Activated naive CD8-positive, alpha-beta T cell treated with anti-CD3 and anti-CD28 coated beads, Interleukin-2, amount 50 U/mL, for 24 hours (primary cell): ENCODE data around the gene TIMP1.

Experiments
- ATAC-seq: fragments of 150-1000 bp; cut with Tn5 transposase; one replicate; pipeline ENCODE4 v1.10.0; 2021
- DNase-seq: peaks from one replicate; pipeline ENCODE4 v3.0.0; 2021
- H3K27ac Mint-ChIP-seq: one replicate; pipeline ENCODE4 v1.8.0; 2021; ENCODE audit warnings: mild to moderate bottlenecking, mixed read lengths
- H3K27me3 Mint-ChIP-seq: one replicate; pipeline ENCODE4 v1.8.0; 2021; ENCODE audit warnings: mixed read lengths
- H3K36me3 Mint-ChIP-seq: one replicate; pipeline ENCODE4 v1.8.0; 2021; ENCODE audit warnings: low read depth, mixed read lengths
- H3K4me1 Mint-ChIP-seq: one replicate; pipeline ENCODE4 v1.8.0; 2021; ENCODE audit warnings: mixed read lengths
- H3K4me3 Mint-ChIP-seq: one replicate; pipeline ENCODE4 v1.8.0; 2021; ENCODE audit warnings: mild to moderate bottlenecking, moderate library complexity, mixed read lengths
- H3K9me3 Mint-ChIP-seq: one replicate; pipeline ENCODE4 v1.8.0; 2021; ENCODE audit warnings: mixed read lengths

TIMP1 gene

GRCh38 chrX:47566841-47567240, 15.4 kb upstream of the TIMP1 start:
- Mint-ChIP-seq H3K4me1 (peaks cover 30% of the 10 kb centered on the region), H3K27ac (no peak overlapping the region), H3K9me3 (no peaks in the 10 kb centered on the region), H3K27me3 (no peaks in the 10 kb centered on the region), H3K4me3 (no peak overlapping the region), H3K36me3 (peaks cover 32% of the 10 kb centered on the region)
- no peak for DNase-seq
- no peak for ATAC-seq

- no peak for ATAC-seq
- Mint-ChIP-seq H3K27me3 (peaks cover 4% of the 10 kb centered on the region), H3K27ac (no peak overlapping the region), H3K4me1 (peaks cover 19% of the 10 kb centered on the region), H3K4me3 (no peak overlapping the region), H3K9me3 (no peaks in the 10 kb centered on the region), H3K36me3 (peaks cover 29% of the 10 kb centered on the region)
- peak; percentile 31 for DNase-seq
These were observed 13.5 kb upstream of the TIMP1 start for GRCh38 chrX:47568656-47569295.

DNA sequence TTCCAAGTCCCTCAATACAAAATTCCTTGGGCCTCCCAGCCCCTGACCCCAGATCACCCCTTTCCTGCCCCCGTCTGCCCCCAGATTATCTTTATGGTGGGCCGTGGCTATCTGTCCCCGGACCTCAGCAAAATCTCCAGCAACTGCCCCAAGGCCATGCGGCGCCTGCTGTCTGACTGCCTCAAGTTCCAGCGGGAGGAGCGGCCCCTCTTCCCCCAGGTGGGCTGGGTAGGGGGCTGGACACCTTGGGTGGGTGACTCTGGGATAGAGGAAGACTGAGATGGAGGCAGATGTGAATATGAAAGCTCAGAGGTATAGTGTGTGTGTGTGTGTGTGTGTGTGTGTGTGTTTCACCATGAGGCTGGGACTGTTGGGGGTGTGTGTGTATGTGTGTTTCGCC, 11.4 kb upstream of the TIMP1 start:
- Mint-ChIP-seq H3K27ac (no peak overlapping the region), H3K36me3 (peaks cover 24% of the 10 kb centered on the region)
- no peak for ATAC-seq

DNA sequence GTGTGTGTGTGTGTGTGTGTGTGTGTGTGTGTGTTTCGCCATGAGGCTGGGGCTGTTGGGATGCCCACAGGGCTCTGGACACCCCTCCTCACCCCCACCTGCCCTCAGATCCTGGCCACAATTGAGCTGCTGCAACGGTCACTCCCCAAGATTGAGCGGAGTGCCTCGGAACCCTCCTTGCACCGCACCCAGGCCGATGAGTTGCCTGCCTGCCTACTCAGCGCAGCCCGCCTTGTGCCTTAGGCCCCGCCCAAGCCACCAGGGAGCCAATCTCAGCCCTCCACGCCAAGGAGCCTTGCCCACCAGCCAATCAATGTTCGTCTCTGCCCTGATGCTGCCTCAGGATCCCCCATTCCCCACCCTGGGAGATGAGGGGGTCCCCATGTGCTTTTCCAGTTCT, 11.0 kb upstream of the TIMP1 start:
- no peak overlapping the region for H3K27ac Mint-ChIP-seq
- H3K4me1 Mint-ChIP-seq = peaks cover 6% of the 10 kb centered on the region
- DNase-seq (no peak), ATAC-seq (no peak)
- H3K9me3 Mint-ChIP-seq = no peaks in the 10 kb centered on the region
- peaks cover 4% of the 10 kb centered on the region for H3K27me3 Mint-ChIP-seq
- no peak overlapping the region for H3K4me3 Mint-ChIP-seq
- H3K36me3 Mint-ChIP-seq = peaks cover 24% of the 10 kb centered on the region

More for the DNA sequence above, 11.4 kb upstream of the TIMP1 start:
- Mint-ChIP-seq H3K4me3 (no peak overlapping the region), H3K9me3 (no peaks in the 10 kb centered on the region), H3K27me3 (peaks cover 4% of the 10 kb centered on the region), H3K4me1 (peaks cover 7% of the 10 kb centered on the region)
- no peak for DNase-seq

GRCh38 chrX:47571896-47572295, 10.3 kb upstream of the TIMP1 start:
- DNase-seq (no peak), ATAC-seq (no peak)
- Mint-ChIP-seq H3K27ac (no peak overlapping the region), H3K4me1 (peaks cover 6% of the 10 kb centered on the region), H3K36me3 (peaks cover 24% of the 10 kb centered on the region), H3K9me3 (no peaks in the 10 kb centered on the region), H3K4me3 (no peak overlapping the region), H3K27me3 (peaks cover 6% of the 10 kb centered on the region)

- Mint-ChIP-seq H3K36me3 (peaks cover 16% of the 10 kb centered on the region), H3K9me3 (no peaks in the 10 kb centered on the region), H3K27me3 (peaks cover 8% of the 10 kb centered on the region), H3K4me1 (peaks cover 6% of the 10 kb centered on the region), H3K4me3 (no peak overlapping the region), H3K27ac (peak overlapping the region; percentile 42)
- DNase-seq = no peak
- ATAC-seq = no peak
These were observed 9.4 kb upstream of the TIMP1 start for GRCh38 chrX:47572773-47573340.

- H3K27me3 Mint-ChIP-seq = peaks cover 8% of the 10 kb centered on the region
- ATAC-seq (no peak), DNase-seq (no peak)
- peak overlapping the region; percentile 36 for H3K4me3 Mint-ChIP-seq
- H3K4me1 Mint-ChIP-seq = peaks cover 10% of the 10 kb centered on the region
- peaks cover 16% of the 10 kb centered on the region for H3K36me3 Mint-ChIP-seq
- no peaks in the 10 kb centered on the region for H3K9me3 Mint-ChIP-seq
- peak overlapping the region; percentile 42 for H3K27ac Mint-ChIP-seq
These were observed 8.7 kb upstream of the TIMP1 start for GRCh38 chrX:47573341-47574075.

- Mint-ChIP-seq H3K4me1 (peaks cover 13% of the 10 kb centered on the region), H3K4me3 (no peak overlapping the region), H3K27me3 (peaks cover 8% of the 10 kb centered on the region), H3K36me3 (peaks cover 16% of the 10 kb centered on the region), H3K9me3 (no peaks in the 10 kb centered on the region), H3K27ac (no peak overlapping the region)
- ATAC-seq (no peak), DNase-seq (no peak)
These were observed 8.1 kb upstream of the TIMP1 start for GRCh38 chrX:47574076-47574546.

GRCh38 chrX:47574547-47575301, 7.5 kb upstream of the TIMP1 start:
- DNase-seq (no peak), ATAC-seq (no peak)
- Mint-ChIP-seq H3K27ac (no peak overlapping the region), H3K4me1 (peaks cover 16% of the 10 kb centered on the region), H3K9me3 (no peaks in the 10 kb centered on the region), H3K4me3 (no peak overlapping the region), H3K36me3 (peaks cover 16% of the 10 kb centered on the region), H3K27me3 (peaks cover 8% of the 10 kb centered on the region)

DNA sequence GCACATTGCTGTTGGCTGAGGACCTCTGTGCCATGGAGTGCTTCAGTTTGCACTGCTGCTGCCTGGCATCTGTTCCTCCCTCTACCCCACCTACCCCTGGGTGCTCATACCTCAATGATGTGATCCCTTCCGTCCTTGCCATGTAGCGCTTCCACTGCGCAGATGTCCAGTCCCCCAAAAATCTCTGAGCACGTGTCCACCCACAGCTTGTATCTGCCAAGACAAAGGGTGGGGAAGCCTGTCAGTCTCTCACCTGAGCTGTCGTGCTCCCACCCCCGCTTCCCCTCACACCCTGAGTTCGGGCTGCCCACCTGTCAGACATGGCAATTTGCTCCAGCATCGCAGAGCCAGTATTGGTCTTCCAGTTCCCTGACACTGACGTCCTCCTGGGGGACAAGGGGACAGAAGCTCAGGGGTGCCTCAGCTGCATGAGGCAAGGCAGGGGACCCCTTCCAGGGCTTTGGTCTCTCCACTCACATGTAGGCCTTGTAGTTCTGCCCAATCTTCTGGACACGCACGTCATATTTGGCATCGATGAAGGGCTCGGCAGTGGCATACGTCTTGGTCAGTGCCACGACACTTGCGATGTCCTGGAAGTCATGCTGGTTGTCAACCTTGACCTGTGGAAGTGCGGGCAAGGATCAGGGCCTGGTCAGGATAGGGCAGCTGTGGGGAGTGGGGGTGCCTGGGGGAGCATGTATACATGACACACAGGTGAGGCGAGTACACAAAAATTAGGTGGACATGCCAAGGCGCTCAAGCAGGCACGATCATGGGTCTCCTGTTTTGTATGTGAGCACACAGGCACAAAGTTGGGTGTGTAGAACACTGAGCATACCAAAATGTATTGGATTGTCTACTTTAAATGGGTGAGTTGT, 6.0 kb upstream of the TIMP1 start:
- Mint-ChIP-seq H3K27me3 (peaks cover 8% of the 10 kb centered on the region), H3K9me3 (no peaks in the 10 kb centered on the region), H3K4me3 (no peak overlapping the region), H3K27ac (no peak overlapping the region), H3K4me1 (peaks cover 23% of the 10 kb centered on the region), H3K36me3 (peaks cover 9% of the 10 kb centered on the region)
- no peak for ATAC-seq
- no peak for DNase-seq

- DNase-seq (no peak), ATAC-seq (no peak)
- Mint-ChIP-seq H3K4me1 (peaks cover 32% of the 10 kb centered on the region), H3K27me3 (peaks cover 10% of the 10 kb centered on the region), H3K9me3 (no peaks in the 10 kb centered on the region), H3K4me3 (no peak overlapping the region), H3K27ac (no peak overlapping the region), H3K36me3 (no peaks in the 10 kb centered on the region)
These were observed 4.8 kb upstream of the TIMP1 start for GRCh38 chrX:47577424-47577823.

DNA sequence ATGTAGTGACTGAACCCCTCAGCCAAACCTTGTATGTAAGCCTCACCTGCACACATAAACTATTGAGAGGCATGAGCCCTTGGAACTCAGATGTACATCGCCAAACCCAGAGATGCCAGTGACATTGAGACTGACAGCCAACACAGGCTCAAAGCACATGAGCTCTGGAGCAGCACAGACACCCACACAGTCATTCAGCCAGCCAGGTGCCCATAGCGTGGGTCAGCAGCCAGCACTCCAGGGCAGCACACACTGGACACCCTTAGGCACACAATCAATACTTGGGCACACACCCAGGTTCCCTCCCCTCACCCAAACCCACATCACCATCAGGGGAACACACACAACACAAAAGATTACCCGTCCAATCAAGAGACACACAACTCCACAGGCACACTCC, 4.3 kb upstream of the TIMP1 start:
- peaks cover 33% of the 10 kb centered on the region for H3K4me1 Mint-ChIP-seq
- DNase-seq (no peak), ATAC-seq (no peak)
- H3K36me3 Mint-ChIP-seq = no peaks in the 10 kb centered on the region
- no peak overlapping the region for H3K27ac Mint-ChIP-seq
- no peaks in the 10 kb centered on the region for H3K9me3 Mint-ChIP-seq
- peaks cover 10% of the 10 kb centered on the region for H3K27me3 Mint-ChIP-seq
- no peak overlapping the region for H3K4me3 Mint-ChIP-seq

DNA sequence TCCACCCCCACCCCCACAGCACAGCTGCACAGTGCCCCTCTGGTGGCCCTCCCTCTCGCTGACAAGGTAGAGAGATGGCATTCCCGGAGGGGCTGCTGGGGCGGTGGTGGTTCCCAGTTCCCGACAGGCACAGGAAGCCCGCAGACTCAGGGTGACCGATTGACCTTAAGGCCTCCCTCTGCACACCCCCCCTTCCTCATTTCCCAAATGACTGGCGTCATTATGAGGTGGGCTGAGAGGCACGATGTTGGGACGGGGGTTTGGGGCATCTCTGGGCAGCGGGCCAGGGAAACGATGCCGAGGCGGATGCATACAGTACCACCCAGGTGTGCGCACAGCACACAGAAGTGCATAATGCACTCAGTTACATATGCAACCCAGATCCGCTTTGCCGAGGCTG, 3.5 kb upstream of the TIMP1 start:
- no peaks in the 10 kb centered on the region for H3K36me3 Mint-ChIP-seq
- peaks cover 35% of the 10 kb centered on the region for H3K4me1 Mint-ChIP-seq
- no peak overlapping the region for H3K4me3 Mint-ChIP-seq
- H3K9me3 Mint-ChIP-seq = no peaks in the 10 kb centered on the region
- ATAC-seq = no peak
- no peak for DNase-seq
- H3K27me3 Mint-ChIP-seq = peaks cover 7% of the 10 kb centered on the region
- no peak overlapping the region for H3K27ac Mint-ChIP-seq

GRCh38 chrX:47579537-47579936, 2.7 kb upstream of the TIMP1 start:
- H3K27ac Mint-ChIP-seq = no peak overlapping the region
- H3K4me3 Mint-ChIP-seq = no peak overlapping the region
- no peaks in the 10 kb centered on the region for H3K9me3 Mint-ChIP-seq
- ATAC-seq (peak; percentile 62), DNase-seq (peak; percentile 38)
- H3K4me1 Mint-ChIP-seq = peaks cover 43% of the 10 kb centered on the region
- no peaks in the 10 kb centered on the region for H3K36me3 Mint-ChIP-seq
- H3K27me3 Mint-ChIP-seq = peaks cover 7% of the 10 kb centered on the region
